OCI-LY7 (cell line): ENCODE data around the gene NIT2. TPM values are rescaled to one million over a fixed set of nuclear protein-coding genes. Genes with fewer than 3 reads are reported as not detected.
"Not testable (repeated sequence)": the region's sequence is repeated elsewhere in the genome, so short reads cannot be mapped to it uniquely, and the experiment has no call there.

Experiments
- BruUV-seq: library from RNA; stranded (reverse); fragments of 400-500 nt; replicated peaks from 2 replicates; lab custom pipeline; 2021; lab: Mats Ljungman, UMichigan
- CTCF ChIA-PET: fragments of 300-600 bp; sonication (Branson Sonifier 250); formaldehyde crosslinking; loops from one replicate; lab custom pipeline; 2022; ENCODE audit warnings: antibody characterized with exemption; ENCODE audit not compliant: unreplicated experiment; lab: Charles Lee
- POLR2A ChIA-PET: fragments of 300-600 bp; sonication (Branson Sonifier 250); formaldehyde crosslinking; loops from one replicate; lab custom pipeline; 2022; ENCODE audit warnings: antibody characterized with exemption; lab: Charles Lee
- DNase-seq: peaks from one replicate; pipeline ENCODE4 v3.0.0-alpha.2; 2015; ENCODE audit warnings: low spot score
- H2AFZ ChIP-seq: fragments of 200-600 bp; sonication (generic), shearing (Covaris generic); 2 replicates; pipeline ENCODE4 v1.6.1; 2014; ENCODE audit warnings: mild to moderate bottlenecking, antibody characterized with exemption, low read length, moderate library complexity
- H3K27ac ChIP-seq: fragments of 200-600 bp; sonication (generic); 2 replicates; pipeline ENCODE4 v1.5.1; 2014; ENCODE audit warnings: mixed run types, low read depth, mild to moderate bottlenecking, moderate library complexity, low read length, inconsistent platforms; ENCODE audit not compliant: poor library complexity, severe bottlenecking
- H3K36me3 ChIP-seq: fragments of 200-600 bp; sonication (generic); 2 replicates; pipeline ENCODE4 v1.6.1; 2014; ENCODE audit warnings: mild to moderate bottlenecking, antibody characterized with exemption, low read length, moderate library complexity, mixed read lengths; ENCODE audit not compliant: insufficient read depth
- H3K4me1 ChIP-seq: fragments of 200-600 bp; sonication (generic); 2 replicates; pipeline ENCODE4 v1.5.1; 2014; ENCODE audit warnings: mild to moderate bottlenecking, low read length; ENCODE audit not compliant: insufficient read depth, poor library complexity, severe bottlenecking
- H3K4me2 ChIP-seq: fragments of 200-600 bp; sonication (generic); 2 replicates; pipeline ENCODE4 v1.6.1; 2014; ENCODE audit warnings: mild to moderate bottlenecking, low read length
- H3K4me3 ChIP-seq: fragments of 200-600 bp; sonication (generic); 2 replicates; pipeline ENCODE4 v1.5.1; 2014; ENCODE audit warnings: mild to moderate bottlenecking, low read depth, low read length; ENCODE audit not compliant: poor library complexity, severe bottlenecking
- H3K79me2 ChIP-seq: fragments of 200-600 bp; sonication (generic); 2 replicates; pipeline ENCODE4 v1.6.1; 2016; ENCODE audit warnings: low read depth, mild to moderate bottlenecking, low read length, moderate library complexity, mixed read lengths; ENCODE audit not compliant: insufficient read depth
- H3K9me2 ChIP-seq: fragments of 200-600 bp; sonication (generic); 2 replicates; pipeline ENCODE4 v1.6.1; 2016; ENCODE audit warnings: mild to moderate bottlenecking, low read length, mixed read lengths; ENCODE audit not compliant: insufficient read depth
- H3K9me3 ChIP-seq: fragments of 200-600 bp; sonication (generic); 2 replicates; pipeline ENCODE4 v1.6.1; 2014; ENCODE audit warnings: mild to moderate bottlenecking, mixed run types, low read length, mixed read lengths
- H4K20me1 ChIP-seq: fragments of 200-600 bp; sonication (generic); 2 replicates; pipeline ENCODE4 v1.6.1; 2014; ENCODE audit warnings: mild to moderate bottlenecking, antibody characterized with exemption, low read length, moderate library complexity, mixed read lengths; ENCODE audit not compliant: insufficient read depth
- CTCF ChIP-seq: fragments of 200-600 bp; sonication (generic); conservative IDR thresholded peaks from 2 replicates; pipeline ENCODE4 v1.5.1; 2014; ENCODE audit warnings: mild to moderate bottlenecking, antibody characterized with exemption, low read length, moderate library complexity, mixed read lengths
- EZH2phosphoT487 ChIP-seq: fragments of 200-600 bp; sonication (generic); IDR thresholded peaks from 2 replicates; pipeline ENCODE4 v1.6.1; 2018; ENCODE audit warnings: low read depth, borderline replicate concordance, mild to moderate bottlenecking, mixed run types, antibody characterized with exemption, low read length, moderate library complexity, mixed read lengths
- intact Hi-C: fragments of 100-400 bp; cut with micrococcal nuclease; formaldehyde crosslinking; loops from one replicate; pipeline ENCODE4 v1.10.0; 2022; ENCODE audit not compliant: unreplicated experiment
- total RNA-seq, 2 experiments: library from RNA; depleted of rRNA in 1 of 2; stranded (reverse); fragments of >200 nt in 1 of 2; shearing (Covaris generic) in 1 of 2; gene quantifications; 2 replicates each; pipeline ENCODE4 v1.2.3, GENCODE V29; 2014 to 2022

The NIT2 gene
- total RNA-seq, 2 experiments from 2014 or later = 34.6 to 42.1 TPM

- H3K27ac ChIP-seq = no peak overlapping the region
- no peaks in the 10 kb centered on the region; the same call in 1 of the 2 replicates for H3K79me2 ChIP-seq
- TF ChIP-seq CTCF = no peak
- no peak for TF ChIP-seq EZH2phosphoT487
- intact Hi-C loops = loop anchor here (5.0 to 10.0 kb wide), 2 partner anchors 48 to 365 kb away; partner anchors contain the start of gene TFG
- no peak for DNase-seq
- peaks cover 60% of the 10 kb centered on the region for H3K36me3 ChIP-seq
- ChIA-PET POLR2A (interaction anchor here (0.8 to 3.2 kb wide), 3 partner anchors 9 to 15 kb away, joined by 4 to 14 read pairs (median 5); no protein-coding TSS in a partner anchor), CTCF (no interaction called here)
- no peaks in the 10 kb centered on the region for H4K20me1 ChIP-seq
- H2AFZ ChIP-seq = no peak overlapping the region
- no peak overlapping the region for H3K4me2 ChIP-seq
- H3K4me1 ChIP-seq = peaks cover 9% of the 10 kb centered on the region
- no TSS peak for BruUV-seq
- 0 out of 2 replicates have a peak, but pooled peaks cover 6% of the 10 kb centered on the region for H3K9me3 ChIP-seq
- no peak overlapping the region for H3K4me3 ChIP-seq
- no peaks in the 10 kb centered on the region for H3K9me2 ChIP-seq
Observed at GRCh38 chr3:100339786-100340185, 5.2 kb downstream of the NIT2 start.

- intact Hi-C loops = loop anchor here (5.0 kb wide), 1 partner anchor 47 kb away; no protein-coding TSS in a partner anchor
- BruUV-seq = no TSS peak
- ChIA-PET CTCF (no interaction called here), POLR2A (interaction anchor here (3.2 kb wide), 1 partner anchor 8 kb away, joined by 14 read pairs; no protein-coding TSS in a partner anchor)
- no peak for TF ChIP-seq EZH2phosphoT487
- TF ChIP-seq CTCF = no peak
- Histone ChIP-seq H3K27ac (no peak overlapping the region), H3K9me2 (no peaks in the 10 kb centered on the region), H3K4me3 (no peak overlapping the region), H3K4me1 (peaks cover 6% of the 10 kb centered on the region), H3K36me3 (peaks cover 66% of the 10 kb centered on the region), H3K79me2 (no peaks in the 10 kb centered on the region; the same call in 1 of the 2 replicates), H3K9me3 (0 out of 2 replicates have a peak, but pooled peaks cover 6% of the 10 kb centered on the region), H4K20me1 (no peaks in the 10 kb centered on the region), H3K4me2 (no peak overlapping the region), H2AFZ (no peak overlapping the region)
- no peak for DNase-seq
Observed at GRCh38 chr3:100340527-100340926, 6.0 kb downstream of the NIT2 start.

GRCh38 chr3:100348727-100349126, 14.2 kb downstream of the NIT2 start:
- no peaks in the 10 kb centered on the region for H4K20me1 ChIP-seq
- BruUV-seq = no TSS peak
- peaks cover 83% of the 10 kb centered on the region for H3K36me3 ChIP-seq
- no peak overlapping the region for H3K4me3 ChIP-seq
- no peaks in the 10 kb centered on the region for H3K9me2 ChIP-seq
- no peak overlapping the region for H3K4me2 ChIP-seq
- intact Hi-C loops = no loop called here
- no peaks in the 10 kb centered on the region for H3K9me3 ChIP-seq
- ChIA-PET POLR2A (interaction anchor here (0.7 to 2.3 kb wide), 5 partner anchors 10 to 990 kb away, joined by 3 to 14 read pairs (median 4); no protein-coding TSS in a partner anchor), CTCF (no interaction called here)
- no peak for DNase-seq
- no peaks in the 10 kb centered on the region for H3K79me2 ChIP-seq
- H2AFZ ChIP-seq = no peak overlapping the region
- TF ChIP-seq EZH2phosphoT487 (no peak), CTCF (no peak)
- H3K4me1 ChIP-seq = no peaks in the 10 kb centered on the region
- no peak overlapping the region for H3K27ac ChIP-seq

GRCh38 chr3:100351770-100352169, 17.2 kb downstream of the NIT2 start:
- H3K4me2 ChIP-seq, CTCF ChIA-PET, H3K9me2 ChIP-seq, POLR2A ChIA-PET, DNase-seq, H4K20me1 ChIP-seq, H3K79me2 ChIP-seq, H3K4me3 ChIP-seq, H2AFZ ChIP-seq, H3K4me1 ChIP-seq, H3K9me3 ChIP-seq, intact Hi-C loops, H3K27ac ChIP-seq: not testable (repeated sequence)
- TSS peak; percentile 8 for BruUV-seq
- H3K36me3 ChIP-seq = peaks cover 82% of the 10 kb centered on the region
